Motor neuron (in vitro differentiated cells): ENCODE data around the gene JAKMIP3. TPM values are rescaled to one million over a fixed set of nuclear protein-coding genes. Genes with fewer than 3 reads are reported as not detected.
A peak's percentile ranks its signal among the peaks of the same experiment; 100 is the strongest.

Experiments
- ATAC-seq, 8 experiments: fragments of 200-7000 bp; cut with Tn5 transposase; replicated peaks in 6 of 8; 2 replicates each; pipeline ENCODE4 v1.8.0; 2021; ENCODE audit warnings: mild to moderate bottlenecking in 8 of 8, moderate library complexity in 8 of 8
- H3K27ac ChIP-seq, 2 donors: fragments of 250-450 bp; sonication (Bioruptor Pico); 2 replicates each; pipeline ENCODE4 v1.9.0; 2021; ENCODE audit warnings: antibody characterized with exemption in 2 of 2, mild to moderate bottlenecking in 2 of 2, moderate library complexity in 1 of 2
- H3K4me1 ChIP-seq, 2 donors: fragments of 250-450 bp; sonication (Bioruptor Pico); replicated peaks in 1 of 2; 2 replicates each; pipeline ENCODE4 v1.6.1; 2021; ENCODE audit warnings: antibody characterized with exemption in 2 of 2, mild to moderate bottlenecking in 2 of 2, moderate library complexity in 1 of 2
- H3K4me3 ChIP-seq, 5 donors: fragments of 250-450 bp; sonication (Bioruptor Pico); 2 replicates each; pipeline ENCODE4 v1.9.0; 2021; ENCODE audit warnings: antibody characterized with exemption in 5 of 5, mild to moderate bottlenecking in 5 of 5, moderate library complexity in 4 of 5
- WGBS, 10 experiments: fragments of 450-650 bp; shearing (Covaris generic); methylation state at CpG; one replicate each; pipeline ENCODE4 v1.0.0; 2022; 5-methylcytosine and 5-hydroxymethylcytosine counted together
- in situ Hi-C, 9 experiments: fragments of 400-800 bp; cut with MboI; loops; one replicate each; pipeline ENCODE4 v1.15.0; 2021; ENCODE audit warnings: low sequenced_read_pairs in 9 of 9, low pct_unique_long_range_greater_than_20kb in 2 of 9; ENCODE audit not compliant: unreplicated experiment in 9 of 9
- total RNA-seq, 8 experiments: library from RNA; unstranded; fragments of 300-600 nt; gene quantifications; 2 replicates each; pipeline versions ENCODE4 v1.2.3 to v1.2.4, GENCODE V29; 2022

JAKMIP3 gene
- total RNA-seq, 8 experiments from 2014 or later = 0.38 to 1.7 (median 1.4) TPM

DNA sequence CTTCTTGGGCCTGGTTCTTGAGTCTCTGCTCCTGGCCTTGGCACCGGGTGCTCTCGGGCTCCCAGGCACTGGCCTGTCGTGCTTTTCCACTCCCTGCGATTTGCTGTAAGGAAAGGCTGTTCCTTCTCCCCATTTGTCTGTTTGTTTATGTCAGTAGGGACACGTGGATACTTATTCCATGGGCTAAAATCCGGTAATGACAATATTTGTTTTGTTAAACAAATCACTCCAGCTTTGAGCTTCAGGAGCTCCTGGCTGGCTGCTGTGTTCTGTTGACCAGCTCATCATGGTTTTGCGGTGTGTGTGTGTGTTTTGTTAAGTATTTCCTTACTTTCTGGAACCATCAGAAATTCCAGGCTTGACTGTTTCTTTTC lies 17.5 kb upstream of the JAKMIP3 start:
- H3K27ac ChIP-seq = no peak overlapping the region
- no peak overlapping the region for H3K4me3 ChIP-seq
- H3K4me1 ChIP-seq = no peaks in the 10 kb centered on the region
- WGBS, 10 experiments = 17 to 98% (median 48%) methylated on average over 1 to 5 of the region's 7 CpGs; no CpG with 5 or more reads in 2 of the 10 experiments
- in situ Hi-C loops = no loop called here
- peak in 1 of 8 experiments; percentile 62 for ATAC-seq

DNA sequence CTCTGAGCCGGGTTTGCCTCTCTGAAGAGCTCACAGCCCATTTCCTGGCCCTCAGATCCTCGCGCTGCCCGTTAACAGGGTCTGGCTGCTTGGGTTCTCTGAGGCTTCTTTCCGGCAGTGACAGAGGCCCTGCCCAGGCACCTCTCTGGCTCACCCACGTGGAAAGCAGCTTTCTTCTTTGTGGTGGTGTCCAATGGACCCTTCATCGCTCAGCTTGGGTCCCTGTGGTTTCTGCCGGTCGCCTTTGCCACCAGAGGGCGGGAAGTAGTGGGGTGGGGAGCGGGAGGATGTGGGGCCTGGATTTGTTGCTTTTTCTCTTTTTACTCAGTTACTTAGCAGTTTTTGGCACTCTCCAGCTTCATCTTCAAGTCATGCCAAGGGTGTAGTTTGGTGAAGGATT lies 15.6 kb upstream of the JAKMIP3 start:
- H3K4me3 ChIP-seq = no peak overlapping the region
- no peak overlapping the region for H3K27ac ChIP-seq
- in situ Hi-C loops = no loop called here
- no peak for ATAC-seq
- 0 to 96% (median 83%) methylated on average over 1 to 7 of the region's 11 CpGs; no CpG with 5 or more reads in 3 of the 10 experiments for WGBS, 10 experiments
- H3K4me1 ChIP-seq = no peaks in the 10 kb centered on the region

- Histone ChIP-seq H3K4me1 (no peaks in the 10 kb centered on the region), H3K4me3 (no peak overlapping the region), H3K27ac (no peak overlapping the region)
- in situ Hi-C loops = no loop called here
- no peak for ATAC-seq
- 10 to 100% (median 58%) methylated on average over 1 of the region's 1 CpG; no CpG with 5 or more reads in 2 of the 10 experiments for WGBS, 10 experiments
Measured at GRCh38 chr10:132052124-132052523, 13.6 kb upstream of the JAKMIP3 start.

GRCh38 chr10:132054564-132054963 lies 11.2 kb upstream of the JAKMIP3 start:
- WGBS, 10 experiments = 0 to 50% (median 35%) methylated on average over 1 to 8 of the region's 9 CpGs; no CpG with 5 or more reads in 4 of the 10 experiments
- Histone ChIP-seq H3K4me1 (no peaks in the 10 kb centered on the region), H3K27ac (no peak overlapping the region), H3K4me3 (no peak overlapping the region)
- peak in 3 of 8 experiments; percentile 29 to 39 (median 35) for ATAC-seq
- in situ Hi-C loops = no loop called here

GRCh38 chr10:132055616-132056015 lies 10.1 kb upstream of the JAKMIP3 start:
- no peak overlapping the region for H3K4me3 ChIP-seq
- in situ Hi-C loops = no loop called here
- no peak for ATAC-seq
- no peak overlapping the region for H3K27ac ChIP-seq
- 30 to 100% (median 64%) methylated on average over 1 to 5 of the region's 6 CpGs; no CpG with 5 or more reads in 3 of the 10 experiments for WGBS, 10 experiments
- peaks cover 0 to 5% of the 10 kb centered on the region in 2 donors for H3K4me1 ChIP-seq

GRCh38 chr10:132056663-132057062 lies 9.1 kb upstream of the JAKMIP3 start:
- Histone ChIP-seq H3K4me3 (no peak overlapping the region), H3K4me1 (peaks cover 0 to 5% of the 10 kb centered on the region in 2 donors), H3K27ac (no peak overlapping the region)
- no peak for ATAC-seq
- in situ Hi-C loops = no loop called here
- WGBS, 10 experiments = 78 to 83% (median 80%) methylated on average over 1 to 4 of the region's 9 CpGs; no CpG with 5 or more reads in 6 of the 10 experiments

- peaks cover 0 to 5% of the 10 kb centered on the region in 2 donors for H3K4me1 ChIP-seq
- H3K4me3 ChIP-seq = no peak overlapping the region
- in situ Hi-C loops = no loop called here
- WGBS, 10 experiments = 51 to 82% (median 80%) methylated on average over 1 to 17 of the region's 21 CpGs; no CpG with 5 or more reads in 7 of the 10 experiments
- ATAC-seq = no peak
- no peak overlapping the region for H3K27ac ChIP-seq
Measured at GRCh38 chr10:132057191-132057681, 8.5 kb upstream of the JAKMIP3 start.

DNA sequence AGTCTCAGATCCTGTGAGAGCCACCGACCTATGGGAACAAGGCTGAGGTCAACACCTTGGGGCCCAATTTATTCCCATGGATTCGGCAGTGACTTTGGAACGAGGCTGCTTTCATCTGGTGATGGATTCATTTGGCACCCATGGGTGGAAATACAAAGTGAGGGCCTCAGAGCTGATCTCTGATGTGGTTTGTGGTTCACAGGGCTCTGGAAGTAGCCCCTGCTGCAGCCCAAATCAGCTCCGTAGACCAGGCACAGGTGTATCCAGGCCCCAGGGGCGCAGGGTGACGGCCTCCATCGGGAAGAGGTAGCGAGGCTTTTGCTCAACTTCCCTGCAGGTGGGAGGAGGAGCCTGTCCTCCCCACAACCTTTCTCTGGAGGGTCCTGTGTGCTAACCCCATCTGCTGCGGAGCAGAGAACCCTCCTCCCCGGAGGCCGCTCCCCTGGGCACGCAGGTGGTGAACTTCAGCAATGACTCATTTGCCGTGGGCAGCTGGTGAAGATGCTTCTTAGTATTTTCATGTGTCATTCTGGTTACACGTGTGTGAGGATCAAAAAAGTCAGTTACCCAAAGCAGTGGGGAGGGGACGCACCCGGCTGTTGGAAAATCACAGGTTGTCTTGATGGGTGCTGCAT lies 7.5 kb upstream of the JAKMIP3 start:
- Histone ChIP-seq H3K4me1 (peaks cover 0 to 5% of the 10 kb centered on the region in 2 donors), H3K4me3 (no peak overlapping the region), H3K27ac (no peak overlapping the region)
- in situ Hi-C loops = no loop called here
- WGBS, 10 experiments = 20 to 100% (median 73%) methylated on average over 1 to 6 of the region's 16 CpGs; no CpG with 5 or more reads in 4 of the 10 experiments
- ATAC-seq = no peak

DNA sequence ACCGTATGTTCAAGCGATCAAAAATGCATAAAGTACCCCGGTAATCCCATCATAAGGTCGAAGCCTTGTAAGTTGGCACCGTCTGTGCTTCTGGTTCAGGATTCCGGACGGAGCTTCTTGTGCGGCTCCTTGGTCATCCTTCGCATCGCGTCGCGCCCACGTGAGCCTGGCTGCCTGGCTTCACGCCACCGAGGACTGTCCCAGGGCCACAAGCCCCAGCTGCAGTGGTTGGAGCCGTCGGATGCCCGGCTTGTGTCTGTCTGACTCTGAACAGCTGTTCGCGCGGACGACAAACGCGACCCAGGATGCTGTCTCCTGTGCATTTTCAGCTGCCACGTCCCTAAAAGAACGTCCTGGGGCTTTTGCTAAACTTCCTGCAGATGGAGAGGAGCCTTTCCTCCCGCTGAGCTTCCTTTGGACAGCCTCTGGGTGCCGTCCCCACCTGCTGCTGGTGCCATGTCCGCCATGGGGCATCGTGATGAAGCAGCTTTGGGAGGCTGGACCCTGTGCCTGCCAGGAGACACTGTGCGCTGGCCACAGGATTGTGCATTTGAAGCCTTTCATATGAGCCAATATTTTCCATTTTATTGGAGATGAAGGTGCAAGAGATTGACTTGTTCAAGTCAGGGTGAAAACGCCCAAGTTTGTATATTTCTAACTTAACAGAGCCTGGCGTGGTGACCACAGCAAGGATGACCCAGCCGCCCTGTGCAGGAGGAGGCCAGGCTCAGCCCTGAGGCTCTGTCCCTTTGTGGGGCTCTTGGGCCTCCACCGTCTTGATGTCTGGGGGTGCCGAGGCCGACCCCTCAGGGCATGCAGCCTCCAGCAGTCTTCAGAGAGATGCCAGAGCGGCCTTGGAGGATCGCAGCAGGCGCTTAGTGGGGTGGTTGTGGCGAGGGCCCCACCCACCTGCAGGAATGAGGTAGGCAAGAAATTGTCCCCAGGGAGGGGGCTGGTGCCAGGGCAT lies 6.7 kb upstream of the JAKMIP3 start:
- Histone ChIP-seq H3K4me3 (no peak overlapping the region), H3K27ac (no peak overlapping the region), H3K4me1 (peaks cover 0 to 5% of the 10 kb centered on the region in 2 donors)
- ATAC-seq = no peak
- whole genome bisulfite sequencing, 10 experiments = 26 to 100% (median 85%) methylated on average over 1 to 26 of the region's 42 CpGs; no CpG with 5 or more reads in 1 of the 10 experiments
- in situ Hi-C loops = no loop called here

- 0 to 83% (median 37%) methylated on average over 1 to 8 of the region's 12 CpGs; no CpG with 5 or more reads in 1 of the 10 experiments for WGBS, 10 experiments
- in situ Hi-C loops = no loop called here
- no peak overlapping the region for H3K4me3 ChIP-seq
- ATAC-seq = peak in 4 of 8 experiments; percentile 67 to 88 (median 81)
- no peak overlapping the region for H3K27ac ChIP-seq
- peaks cover 0 to 5% of the 10 kb centered on the region in 2 donors for H3K4me1 ChIP-seq
Measured at GRCh38 chr10:132059760-132060508, 5.8 kb upstream of the JAKMIP3 start.

DNA sequence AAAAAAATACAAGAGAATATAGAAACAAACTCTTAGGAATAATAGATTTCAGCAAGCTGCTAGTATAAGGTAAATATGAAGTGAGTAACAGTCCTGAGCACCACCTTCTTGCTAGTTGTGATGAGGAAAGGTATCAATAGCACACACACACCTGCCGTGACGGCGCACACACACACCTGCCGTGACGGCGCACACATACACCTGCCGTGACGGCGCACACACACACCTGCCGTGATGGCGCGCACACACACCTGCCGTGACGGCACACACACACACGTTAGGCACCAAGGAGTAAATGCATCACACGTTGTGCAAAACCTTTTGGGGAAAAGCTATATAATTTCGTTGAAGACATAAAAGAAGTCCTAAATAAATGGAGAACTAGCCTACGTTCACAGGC lies 4.7 kb upstream of the JAKMIP3 start:
- in situ Hi-C loops = no loop called here
- no peak overlapping the region for H3K4me3 ChIP-seq
- no peak for ATAC-seq
- peaks cover 8 to 14% of the 10 kb centered on the region in 2 donors for H3K4me1 ChIP-seq
- WGBS, 10 experiments = 0 to 100% (median 84%) methylated on average over 1 to 10 of the region's 18 CpGs; no CpG with 5 or more reads in 2 of the 10 experiments
- no peak overlapping the region for H3K27ac ChIP-seq

GRCh38 chr10:132061465-132061864 lies 4.3 kb upstream of the JAKMIP3 start:
- in situ Hi-C loops = no loop called here
- 30 to 95% (median 72%) methylated on average over 1 to 6 of the region's 6 CpGs; no CpG with 5 or more reads in 2 of the 10 experiments for WGBS, 10 experiments
- Histone ChIP-seq H3K4me3 (no peak overlapping the region), H3K27ac (no peak overlapping the region), H3K4me1 (peaks cover 13 to 18% of the 10 kb centered on the region in 2 donors)
- ATAC-seq = no peak
